Body of pancreas (tissue), 4 donors: ENCODE measurements around the gene PPHLN1.
"Not testable (repeated sequence)": the region's sequence is repeated elsewhere in the genome, so short reads cannot be mapped to it uniquely, and the experiment has no call there.

Experiments used
- CTCF ChIP-seq, 7 experiments: fragments of 450-650 bp in 4 of 7; fragments of 200-600 bp in 3 of 7; sonication (generic) in 3 of 7; IDR thresholded peaks; one replicate each; pipeline ENCODE4 v1.5.1; 2016 to 2019; ENCODE audit warnings: antibody characterized with exemption in 7 of 7
- POLR2A ChIP-seq, 3 donors: fragments of 450-650 bp; IDR thresholded peaks; one replicate each; pipeline ENCODE4 v1.6.1; 2016; ENCODE audit warnings: antibody characterized with exemption in 3 of 3, mild to moderate bottlenecking in 2 of 3

DNA sequence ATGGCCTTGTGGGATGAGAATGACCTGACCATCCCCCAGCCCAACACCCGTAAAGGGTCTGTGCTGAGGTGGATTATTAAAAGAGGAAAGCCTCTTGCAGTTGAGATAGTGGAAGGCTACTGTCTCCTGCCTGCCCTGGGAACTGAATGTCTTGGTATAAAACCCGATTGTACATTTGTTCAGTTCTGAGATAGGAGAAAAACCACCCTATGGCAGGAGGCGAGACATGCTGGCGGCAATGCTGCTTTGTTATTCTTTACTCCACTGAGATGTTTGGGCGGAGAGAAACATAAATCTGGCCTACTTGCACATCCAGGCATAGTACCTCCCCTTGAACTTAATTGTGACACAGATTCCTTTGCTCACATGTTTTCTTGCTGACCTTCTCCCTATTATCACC lies 62.1 kb downstream of the PPHLN1 start:
- TF ChIP-seq CTCF, POLR2A (IDR thresholded peaks at IDR 0.05): not testable (repeated sequence)
